ENCODE data around the gene TSPAN33.

GRCh38 chr7:129189661-129190310 is 45.3 kb downstream of the TSPAN33 start:
- TF ChIP-seq MXD1 (CRISPR knock-in tag; IDR thresholded peaks at IDR 0.05; ENCODE audit: borderline replicate concordance, poor library complexity, severe bottlenecking) (no peak), PTBP1 (IDR thresholded peaks at IDR 0.05; ENCODE audit: low read depth, low read length) (no peak), COPS2 (conservative IDR thresholded peaks at IDR 0.05) (no peak), CTCF (IDR thresholded peaks at IDR 0.05 in 2 of 3, conservative IDR thresholded peaks at IDR 0.05 in 1 of 3; ENCODE audit: insufficient read depth in 2 of 3, low read depth in 1 of 3, low read length in 3 of 3) (no peak), EP300 (IDR thresholded peaks at IDR 0.05; ENCODE audit: low read length) (no peak), TRIM24 (IDR thresholded peaks at IDR 0.05) (no peak), ZC3H11A (IDR thresholded peaks at IDR 0.05; ENCODE audit: low read depth, low read length) (no peak), FOXP1 (CRISPR knock-in tag; IDR thresholded peaks at IDR 0.05) (no peak), SMC3 (conservative IDR thresholded peaks at IDR 0.05; ENCODE audit: insufficient read depth, low read depth, low read length) (no peak), BRCA1 (IDR thresholded peaks at IDR 0.05) (no peak), BRCA1 (CRISPR knock-in tag; IDR thresholded peaks at IDR 0.05) (no peak), PCBP2 (IDR thresholded peaks at IDR 0.05; ENCODE audit: low read depth, low read length, poor library complexity, severe bottlenecking) (no peak)

All from K562 (cell line).